K562 (cell line): ENCODE data around the gene CNR2. TPM values are rescaled to one million over a fixed set of nuclear protein-coding genes. Genes with fewer than 3 reads are reported as not detected.
A peak's percentile ranks its signal among the peaks of the same experiment; 100 is the strongest.

ENCODE experiments used
- ATF7 ChIP-seq: fragments of 450-650 bp; IDR thresholded peaks from 2 replicates; pipeline ENCODE4 v1.7.1; 2014; ENCODE audit warnings: mild to moderate bottlenecking, moderate library complexity
- CC2D1A ChIP-seq: fragments of 450-650 bp; IDR thresholded peaks from 2 replicates; pipeline ENCODE4 v1.6.1; 2017; ENCODE audit warnings: mild to moderate bottlenecking
- CREBBP ChIP-seq: IDR thresholded peaks from one replicate; pipeline ENCODE4 v1.6.1; 2012; ENCODE audit warnings: low read depth, mild to moderate bottlenecking, control low read depth, inconsistent platforms, low read length
- EGR1 ChIP-seq: fragments of 450-650 bp; conservative IDR thresholded peaks from 2 replicates; pipeline ENCODE4 v1.6.1; 2017; ENCODE audit warnings: mild to moderate bottlenecking
- ELF1 ChIP-seq: fragments of 200-800 bp; sonication (Bioruptor generic); IDR thresholded peaks from 2 replicates; pipeline ENCODE4 v1.6.1; 2016; ENCODE audit warnings: missing genetic modification characterization, missing compliant biosample characterization
- HDAC2 ChIP-seq: fragments of 450-650 bp; IDR thresholded peaks from 2 replicates; pipeline ENCODE4 v1.6.1; 2016; ENCODE audit warnings: mild to moderate bottlenecking
- ILF3 ChIP-seq: fragments of 450-650 bp; IDR thresholded peaks from 2 replicates; pipeline ENCODE4 v1.6.1; 2018; ENCODE audit warnings: antibody characterized with exemption, mild to moderate bottlenecking, moderate library complexity, borderline replicate concordance
- MEF2A ChIP-seq: IDR thresholded peaks from 2 replicates; pipeline ENCODE4 v1.6.1; 2011; ENCODE audit warnings: low read depth, mild to moderate bottlenecking, low read length, moderate library complexity; ENCODE audit not compliant: control insufficient read depth
- POLR2H ChIP-seq: IDR thresholded peaks from 2 replicates; pipeline ENCODE4 v1.6.1; 2016; ENCODE audit warnings: missing genetic modification characterization, low read depth, mild to moderate bottlenecking, control low read depth, missing compliant biosample characterization, moderate library complexity
- WHSC1 ChIP-seq: IDR thresholded peaks from one replicate; pipeline ENCODE4 v1.6.1; 2012; ENCODE audit warnings: low read length, control low read depth, inconsistent platforms
- ZFPM2 ChIP-seq: fragments of 250-450 bp; sonication (Bioruptor Pico); IDR thresholded peaks from 2 replicates; pipeline ENCODE4 v1.5.1; 2022; ENCODE audit warnings: mild to moderate bottlenecking
- ZNF512 ChIP-seq: IDR thresholded peaks from 2 replicates; pipeline ENCODE4 v1.6.1; 2016; ENCODE audit warnings: missing genetic modification characterization, missing compliant biosample characterization
- ZNF644 ChIP-seq: fragments of 200-800 bp; sonication (Bioruptor generic); IDR thresholded peaks from 2 replicates; pipeline ENCODE4 v1.6.1; 2016; ENCODE audit warnings: low read depth, missing genetic modification characterization, missing compliant biosample characterization
- ZNF717 ChIP-seq: fragments of 250-450 bp; sonication (Bioruptor Pico); IDR thresholded peaks from 2 replicates; pipeline ENCODE4 v1.5.0; 2021
- polyA plus RNA-seq, 8 experiments: library from polyadenylated mRNA; depleted of rRNA in 4 of 8; stranded (reverse) in 5 of 8; unstranded in 3 of 8; fragments of >200 nt; fragmentation: Nextera tagmentation in 2 of 8; fragmentation: Illumina TruSeq in 1 of 8; extraction: Ambion mirVana in 2 of 8; extraction: Trizol in 1 of 8; gene quantifications; 2 replicates each; pipeline versions ENCODE4 v1.2.1 to v1.2.3, GENCODE V29; 2011 to 2014; ENCODE audit warnings: inconsistent platforms in 1 of 8, missing spikeins in 1 of 8
- total RNA-seq, 7 experiments: library from RNA; depleted of rRNA in 6 of 7; stranded (reverse); fragments of >200 nt in 6 of 7; fragmentation: Illumina TruSeq in 2 of 7; extraction: Trizol in 2 of 7; gene quantifications; 2 replicates each; pipeline versions ENCODE4 v1.2.1 to v1.2.3, GENCODE V29; 2011 to 2021; ENCODE audit warnings: low replicate concordance in 1 of 7
- TF ChIP-seq, protein P1 (sequence below), 2 experiments: IDR thresholded peaks; 2 replicates each; pipeline ENCODE4 v1.6.1; 2012; ENCODE audit warnings: improper control_type of control experiment in 2 of 2, low read depth in 2 of 2, low read length in 2 of 2, borderline replicate concordance in 1 of 2
- TF ChIP-seq, protein P2 (sequence below): sonication (generic); formaldehyde crosslinking; IDR thresholded peaks from 2 replicates; pipeline ENCODE4 v1.9.0; 2022; ENCODE audit warnings: mild to moderate bottlenecking, missing genetic modification reagents
- TF ChIP-seq, protein P3 (sequence below): fragments of 450-650 bp; IDR thresholded peaks from 2 replicates; pipeline ENCODE4 v1.6.1; 2016; ENCODE audit warnings: mild to moderate bottlenecking
- TF ChIP-seq, protein P4 (sequence below): fragments of 450-650 bp; IDR thresholded peaks from 2 replicates; pipeline ENCODE4 v1.6.1; 2016; ENCODE audit warnings: antibody characterized with exemption

The CNR2 gene
- total and polyA plus RNA-seq, 9 of the 15 experiments (the other 6 are each of a cell fraction or from before 2014, with no cell fraction given): not detected

GRCh38 chr1:23825076-23825761, 87.9 kb downstream of the CNR2 start, which contains the start of gene HMGCL (continued):
- TF ChIP-seq, protein P1, sequence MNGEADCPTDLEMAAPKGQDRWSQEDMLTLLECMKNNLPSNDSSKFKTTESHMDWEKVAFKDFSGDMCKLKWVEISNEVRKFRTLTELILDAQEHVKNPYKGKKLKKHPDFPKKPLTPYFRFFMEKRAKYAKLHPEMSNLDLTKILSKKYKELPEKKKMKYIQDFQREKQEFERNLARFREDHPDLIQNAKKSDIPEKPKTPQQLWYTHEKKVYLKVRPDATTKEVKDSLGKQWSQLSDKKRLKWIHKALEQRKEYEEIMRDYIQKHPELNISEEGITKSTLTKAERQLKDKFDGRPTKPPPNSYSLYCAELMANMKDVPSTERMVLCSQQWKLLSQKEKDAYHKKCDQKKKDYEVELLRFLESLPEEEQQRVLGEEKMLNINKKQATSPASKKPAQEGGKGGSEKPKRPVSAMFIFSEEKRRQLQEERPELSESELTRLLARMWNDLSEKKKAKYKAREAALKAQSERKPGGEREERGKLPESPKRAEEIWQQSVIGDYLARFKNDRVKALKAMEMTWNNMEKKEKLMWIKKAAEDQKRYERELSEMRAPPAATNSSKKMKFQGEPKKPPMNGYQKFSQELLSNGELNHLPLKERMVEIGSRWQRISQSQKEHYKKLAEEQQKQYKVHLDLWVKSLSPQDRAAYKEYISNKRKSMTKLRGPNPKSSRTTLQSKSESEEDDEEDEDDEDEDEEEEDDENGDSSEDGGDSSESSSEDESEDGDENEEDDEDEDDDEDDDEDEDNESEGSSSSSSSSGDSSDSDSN (IDR thresholded peaks at IDR 0.05; ENCODE audit: borderline replicate concordance in 1 of 2, low read depth in 2 of 2, low read length in 2 of 2): no peak
- TF ChIP-seq ATF7 (peak; percentile 54), ELF1 (tag) (peak; percentile 78), CREBBP (no peak), ZNF512 (tag) (no peak), EGR1 (peak; percentile 98), ILF3 (no peak), ZNF717 (0 out of 2 replicates have a peak, but pooled peaks have one; percentile 55), ZFPM2 (CRISPR knock-in tag) (peak; percentile 75; the same call in 1 of the 2 replicates), WHSC1 (no peak), HDAC2 (peak; percentile 55; the same call in 1 of the 2 replicates), MEF2A (no peak), POLR2H (peak; percentile 90), ZNF644 (tag) (peak; percentile 46; the same call in 1 of the 2 replicates), CC2D1A (no peak)
- TF ChIP-seq, protein P2, sequence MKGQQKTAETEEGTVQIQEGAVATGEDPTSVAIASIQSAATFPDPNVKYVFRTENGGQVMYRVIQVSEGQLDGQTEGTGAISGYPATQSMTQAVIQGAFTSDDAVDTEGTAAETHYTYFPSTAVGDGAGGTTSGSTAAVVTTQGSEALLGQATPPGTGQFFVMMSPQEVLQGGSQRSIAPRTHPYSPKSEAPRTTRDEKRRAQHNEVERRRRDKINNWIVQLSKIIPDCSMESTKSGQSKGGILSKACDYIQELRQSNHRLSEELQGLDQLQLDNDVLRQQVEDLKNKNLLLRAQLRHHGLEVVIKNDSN (CRISPR knock-in tag): peak; percentile 96
- TF ChIP-seq, protein P3, sequence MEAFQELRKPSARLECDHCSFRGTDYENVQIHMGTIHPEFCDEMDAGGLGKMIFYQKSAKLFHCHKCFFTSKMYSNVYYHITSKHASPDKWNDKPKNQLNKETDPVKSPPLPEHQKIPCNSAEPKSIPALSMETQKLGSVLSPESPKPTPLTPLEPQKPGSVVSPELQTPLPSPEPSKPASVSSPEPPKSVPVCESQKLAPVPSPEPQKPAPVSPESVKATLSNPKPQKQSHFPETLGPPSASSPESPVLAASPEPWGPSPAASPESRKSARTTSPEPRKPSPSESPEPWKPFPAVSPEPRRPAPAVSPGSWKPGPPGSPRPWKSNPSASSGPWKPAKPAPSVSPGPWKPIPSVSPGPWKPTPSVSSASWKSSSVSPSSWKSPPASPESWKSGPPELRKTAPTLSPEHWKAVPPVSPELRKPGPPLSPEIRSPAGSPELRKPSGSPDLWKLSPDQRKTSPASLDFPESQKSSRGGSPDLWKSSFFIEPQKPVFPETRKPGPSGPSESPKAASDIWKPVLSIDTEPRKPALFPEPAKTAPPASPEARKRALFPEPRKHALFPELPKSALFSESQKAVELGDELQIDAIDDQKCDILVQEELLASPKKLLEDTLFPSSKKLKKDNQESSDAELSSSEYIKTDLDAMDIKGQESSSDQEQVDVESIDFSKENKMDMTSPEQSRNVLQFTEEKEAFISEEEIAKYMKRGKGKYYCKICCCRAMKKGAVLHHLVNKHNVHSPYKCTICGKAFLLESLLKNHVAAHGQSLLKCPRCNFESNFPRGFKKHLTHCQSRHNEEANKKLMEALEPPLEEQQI: no peak
- TF ChIP-seq, protein P4, sequence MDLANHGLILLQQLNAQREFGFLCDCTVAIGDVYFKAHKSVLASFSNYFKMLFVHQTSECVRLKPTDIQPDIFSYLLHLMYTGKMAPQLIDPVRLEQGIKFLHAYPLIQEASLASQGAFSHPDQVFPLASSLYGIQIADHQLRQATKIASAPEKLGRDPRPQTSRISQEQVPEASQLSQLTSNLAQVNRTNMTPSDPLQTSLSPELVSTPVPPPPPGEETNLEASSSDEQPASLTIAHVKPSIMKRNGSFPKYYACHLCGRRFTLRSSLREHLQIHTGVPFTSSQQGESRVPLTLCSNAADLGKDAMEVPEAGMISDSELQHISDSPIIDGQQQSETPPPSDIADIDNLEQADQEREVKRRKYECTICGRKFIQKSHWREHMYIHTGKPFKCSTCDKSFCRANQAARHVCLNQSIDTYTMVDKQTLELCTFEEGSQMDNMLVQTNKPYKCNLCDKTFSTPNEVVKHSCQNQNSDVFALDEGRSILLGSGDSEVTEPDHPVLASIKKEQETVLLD: no peak
